Cortex of kidney (tissue), 1 donor: ENCODE data around the gene TBR1.

Experiments used
- DNase-seq: peaks from one replicate; lab custom pipeline; 2025; lab: John Stamatoyannopoulos, UW

The TBR1 gene

GRCh38 chr2:161415987-161416707 is at the start of gene TBR1:
Gene TBR1, plus strand, starts transcription at chr2:161416297. Its CDS starts 114 bp downstream, at chr2:161416411.
- DNase-seq, result no peak

GRCh38 chr2:161367675-161368074 is 48.4 kb upstream of the TBR1 start:
- no peak for DNase-seq

- no peak for DNase-seq
Measured at GRCh38 chr2:161369311-161369710, 46.8 kb upstream of the TBR1 start.

GRCh38 chr2:161370981-161371380 is 45.1 kb upstream of the TBR1 start:
- DNase-seq, result no peak

- no peak for DNase-seq
Measured at GRCh38 chr2:161371869-161372268, 44.2 kb upstream of the TBR1 start.

- no peak for DNase-seq
Measured at GRCh38 chr2:161373942-161374341, 42.2 kb upstream of the TBR1 start.

GRCh38 chr2:161374446-161374845 is 41.7 kb upstream of the TBR1 start:
- no peak for DNase-seq

GRCh38 chr2:161379740-161380139 is 36.4 kb upstream of the TBR1 start:
- DNase-seq, result no peak

- DNase-seq, result no peak
Measured at GRCh38 chr2:161381546-161381945, 34.6 kb upstream of the TBR1 start.

GRCh38 chr2:161382747-161383146 is 33.4 kb upstream of the TBR1 start:
- DNase-seq, result no peak

- no peak for DNase-seq
Measured at GRCh38 chr2:161384864-161385263, 31.2 kb upstream of the TBR1 start.

GRCh38 chr2:161386228-161386824 is 29.8 kb upstream of the TBR1 start:
- no peak for DNase-seq

- no peak for DNase-seq
Measured at GRCh38 chr2:161388146-161388779, 27.8 kb upstream of the TBR1 start.

GRCh38 chr2:161391737-161392506 is 24.2 kb upstream of the TBR1 start:
- no peak for DNase-seq

GRCh38 chr2:161400076-161400475 is 16.0 kb upstream of the TBR1 start:
- DNase-seq, result no peak

- DNase-seq, result no peak
Measured at GRCh38 chr2:161402297-161402696, 13.8 kb upstream of the TBR1 start.

- DNase-seq, result no peak
Measured at GRCh38 chr2:161406316-161406715, 9.8 kb upstream of the TBR1 start.

- no peak for DNase-seq
Measured at GRCh38 chr2:161407597-161407996, 8.5 kb upstream of the TBR1 start.

GRCh38 chr2:161409308-161409907 is 6.7 kb upstream of the TBR1 start:
- DNase-seq, result no peak

GRCh38 chr2:161412346-161412745 is 3.8 kb upstream of the TBR1 start:
- DNase-seq, result no peak

GRCh38 chr2:161414042-161415033 is 1.8 kb upstream of the TBR1 start:
- DNase-seq, result no peak
